Central memory CD8-positive, alpha-beta T cell (primary cell): ENCODE measurements around the gene SMIM22.
A peak's percentile ranks its signal among the peaks of the same experiment; 100 is the strongest.

Experiments
- ATAC-seq: fragments of 150-1000 bp; cut with Tn5 transposase; replicated peaks from 2 replicates; pipeline ENCODE4 v1.10.0; 2022; ENCODE audit warnings: mild to moderate bottlenecking, moderate FRiP score, moderate number of reproducible peaks; ENCODE audit not compliant: poor library complexity, severe bottlenecking; ENCODE audit errors: extremely low read depth
- DNase-seq, 2 donors: peaks; one replicate each; pipeline ENCODE4 v3.0.0; 2021; ENCODE audit warnings: low spot score in 2 of 2
- H3K27ac Mint-ChIP-seq: one replicate; pipeline ENCODE4 v1.8.0; 2022; ENCODE audit warnings: low read depth, mild to moderate bottlenecking, moderate library complexity, mixed read lengths
- H3K27me3 Mint-ChIP-seq: one replicate; pipeline ENCODE4 v1.8.0; 2022; ENCODE audit warnings: mixed read lengths
- H3K36me3 Mint-ChIP-seq: one replicate; pipeline ENCODE4 v1.8.0; 2022; ENCODE audit warnings: mild to moderate bottlenecking, moderate library complexity, mixed read lengths; ENCODE audit not compliant: insufficient read depth
- H3K4me1 Mint-ChIP-seq: one replicate; pipeline ENCODE4 v1.8.0; 2022; ENCODE audit warnings: mixed read lengths
- H3K4me3 Mint-ChIP-seq: one replicate; pipeline ENCODE4 v1.8.0; 2022; ENCODE audit warnings: mild to moderate bottlenecking, moderate library complexity, mixed read lengths
- H3K9me3 Mint-ChIP-seq: one replicate; pipeline ENCODE4 v1.8.0; 2022; ENCODE audit warnings: mixed read lengths

Gene SMIM22

DNA sequence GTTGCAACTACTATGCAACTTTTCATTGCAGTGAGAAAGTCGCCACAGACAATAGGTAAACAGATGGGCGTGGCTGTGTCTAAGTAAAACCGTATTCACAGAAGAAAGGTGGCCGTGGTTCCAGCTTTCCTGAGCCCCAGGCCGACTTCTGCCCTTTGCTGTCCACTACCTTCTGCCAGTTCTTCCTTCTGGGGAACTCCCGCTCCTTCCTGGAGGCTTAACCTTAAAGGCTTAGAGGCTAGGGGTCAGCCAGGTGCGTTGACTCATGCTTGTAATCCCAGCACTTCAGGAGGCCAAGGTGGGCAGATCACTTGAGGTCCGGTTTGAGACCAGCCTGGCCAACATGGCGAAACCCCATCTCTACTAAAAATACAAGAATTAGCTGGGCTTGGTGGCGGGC lies 4.9 kb upstream of the SMIM22 start:
- Mint-ChIP-seq H3K9me3 (no peaks in the 10 kb centered on the region), H3K4me1 (no peaks in the 10 kb centered on the region)
- no peak for ATAC-seq

DNA sequence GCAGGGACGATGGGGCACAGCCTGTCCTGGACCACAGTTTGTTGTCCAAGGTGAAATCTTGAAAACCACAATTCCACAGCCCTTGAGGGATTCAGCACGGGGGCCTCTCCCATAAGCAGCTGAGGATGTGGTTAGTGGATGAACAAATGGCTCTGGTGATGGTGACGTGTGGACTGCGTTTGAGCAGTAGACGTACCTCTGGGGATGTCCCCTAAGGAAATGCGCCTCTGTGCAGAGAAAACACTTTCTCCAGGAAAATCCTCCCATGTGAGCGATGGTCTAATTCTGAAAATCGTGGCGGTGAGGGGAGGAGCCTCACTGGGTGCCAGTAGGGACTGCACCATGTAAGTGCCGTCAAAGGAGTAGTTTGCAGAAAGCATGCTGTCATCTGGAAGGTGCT lies 4.3 kb upstream of the SMIM22 start:
- no peak for DNase-seq
- Mint-ChIP-seq H3K4me1 (no peaks in the 10 kb centered on the region), H3K27me3 (no peaks in the 10 kb centered on the region), H3K9me3 (no peaks in the 10 kb centered on the region), H3K36me3 (no peaks in the 10 kb centered on the region), H3K4me3 (no peak overlapping the region), H3K27ac (no peak overlapping the region)
- ATAC-seq = no peak

More for the DNA sequence above, 4.9 kb upstream of the SMIM22 start:
- Mint-ChIP-seq H3K27ac (no peak overlapping the region), H3K36me3 (no peaks in the 10 kb centered on the region), H3K4me3 (no peak overlapping the region), H3K27me3 (no peaks in the 10 kb centered on the region)
- DNase-seq = no peak

DNA sequence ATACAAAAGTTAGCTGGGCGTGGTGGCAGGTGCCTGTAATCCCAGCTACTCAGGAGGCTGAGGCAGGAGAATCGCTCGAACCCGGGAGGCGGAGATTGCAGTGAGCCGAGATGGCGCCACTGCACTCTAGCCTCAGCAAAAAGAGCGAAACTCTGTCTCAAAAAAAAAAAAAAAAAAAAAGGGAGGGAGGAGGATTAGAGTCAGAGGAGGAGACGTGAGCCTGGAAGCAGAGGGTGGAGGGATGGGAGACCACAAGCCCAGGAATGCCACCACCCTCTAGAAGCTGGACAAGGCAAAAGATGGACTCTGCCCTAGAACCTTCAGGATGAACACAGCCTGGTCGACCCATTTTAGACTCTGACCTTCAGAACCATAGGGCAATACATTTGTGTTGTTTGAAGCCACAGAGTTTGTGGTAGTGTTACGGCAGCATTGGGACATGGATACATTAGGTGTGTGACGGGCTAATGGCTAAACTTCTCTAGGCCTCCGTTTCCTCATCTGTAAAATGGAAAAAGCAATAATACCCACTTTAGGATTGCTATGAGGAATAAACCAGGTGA lies 2.1 kb upstream of the SMIM22 start:
- no peaks in the 10 kb centered on the region for H3K27me3 Mint-ChIP-seq
- H3K4me1 Mint-ChIP-seq = no peaks in the 10 kb centered on the region
- H3K9me3 Mint-ChIP-seq = no peaks in the 10 kb centered on the region
- DNase-seq (no peak), ATAC-seq (no peak)
- no peak overlapping the region for H3K27ac Mint-ChIP-seq
- H3K4me3 Mint-ChIP-seq = no peak overlapping the region
- H3K36me3 Mint-ChIP-seq = no peaks in the 10 kb centered on the region

DNA sequence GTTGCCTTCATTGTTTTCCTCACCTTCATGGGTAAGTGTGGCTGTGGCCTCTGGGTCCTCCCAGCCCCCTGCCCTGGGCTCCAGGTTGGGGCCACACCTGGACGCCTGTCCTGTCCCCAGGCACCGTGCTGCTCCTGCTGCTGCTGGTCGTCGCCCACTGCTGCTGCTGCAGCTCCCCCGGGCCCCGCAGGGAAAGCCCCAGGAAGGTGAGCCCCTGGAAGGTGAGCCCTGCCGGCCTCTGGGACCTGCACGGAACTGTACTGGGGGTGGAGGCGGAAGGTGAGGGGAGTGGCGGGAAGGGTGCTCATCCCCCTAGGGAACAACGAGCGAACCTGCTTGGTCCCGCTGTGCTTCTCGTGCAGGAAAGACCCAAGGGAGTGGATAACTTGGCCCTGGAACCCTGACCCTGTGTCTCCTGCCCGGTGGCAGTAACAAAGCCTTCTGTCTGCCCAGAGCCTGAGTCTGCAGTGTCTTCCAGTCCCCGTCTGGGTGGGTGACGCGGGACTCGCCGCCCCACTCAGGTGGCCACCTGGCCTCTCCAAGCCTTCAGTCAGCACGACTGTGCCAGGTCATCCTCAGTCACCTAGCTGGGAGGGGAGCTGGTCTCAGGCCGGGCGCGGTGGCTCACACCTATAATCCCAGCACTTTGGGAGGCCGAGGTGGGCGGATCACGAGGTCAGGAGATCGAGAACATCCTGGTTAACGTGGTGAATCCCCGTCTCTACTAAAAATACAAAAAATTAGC lies 831 bp downstream of the SMIM22 start:
- no peak for DNase-seq
- no peaks in the 10 kb centered on the region for H3K27me3 Mint-ChIP-seq
- H3K27ac Mint-ChIP-seq = no peak overlapping the region
- H3K4me1 Mint-ChIP-seq = no peaks in the 10 kb centered on the region
- H3K4me3 Mint-ChIP-seq = no peak overlapping the region
- peaks cover 2% of the 10 kb centered on the region for H3K36me3 Mint-ChIP-seq
- ATAC-seq = no peak
- H3K9me3 Mint-ChIP-seq = no peaks in the 10 kb centered on the region

DNA sequence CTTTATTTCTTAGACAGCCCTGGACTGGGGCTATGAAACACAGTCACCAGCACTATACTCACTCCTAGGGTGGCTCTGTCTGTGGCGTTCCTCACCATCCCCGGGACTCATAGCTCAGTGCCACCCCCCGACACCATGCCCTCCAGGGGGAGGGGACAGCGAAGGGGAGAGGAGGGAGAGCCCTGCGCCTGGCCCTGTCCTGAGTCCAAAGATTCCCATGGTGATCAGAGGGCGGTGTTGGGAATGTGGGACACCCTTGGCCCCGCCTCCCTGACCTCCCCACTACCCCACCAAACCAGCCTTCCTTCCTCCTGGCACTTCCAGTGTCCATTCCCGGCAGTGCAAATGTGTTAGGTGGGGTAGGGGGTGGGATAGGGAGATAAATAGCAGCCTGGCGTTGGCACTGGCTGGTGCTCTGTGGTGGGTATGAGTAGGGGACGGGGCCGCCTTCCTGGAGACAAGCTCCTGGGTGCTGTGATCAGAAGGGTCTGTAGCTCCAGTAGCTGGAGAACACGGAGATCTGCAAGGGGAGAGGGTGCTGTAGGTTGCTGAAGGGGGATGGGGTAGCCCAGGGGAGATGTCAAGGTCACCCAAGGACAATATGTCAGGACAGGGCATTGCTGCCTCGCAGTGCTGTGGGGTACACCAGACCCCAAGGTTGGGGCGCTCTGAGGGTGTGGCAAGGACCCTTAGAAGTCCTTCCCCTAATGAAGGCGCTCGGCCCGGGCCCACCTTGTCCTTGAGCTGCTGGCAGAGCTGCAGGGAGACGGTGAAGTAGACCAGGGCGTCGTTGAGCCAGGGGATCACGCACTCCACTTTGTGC lies 2.0 kb downstream of the SMIM22 start:
- DNase-seq = no peak
- Mint-ChIP-seq H3K36me3 (peaks cover 2% of the 10 kb centered on the region), H3K4me3 (no peak overlapping the region), H3K4me1 (peaks cover 6% of the 10 kb centered on the region), H3K27ac (no peak overlapping the region), H3K9me3 (no peaks in the 10 kb centered on the region), H3K27me3 (no peaks in the 10 kb centered on the region)
- ATAC-seq = no peak

DNA sequence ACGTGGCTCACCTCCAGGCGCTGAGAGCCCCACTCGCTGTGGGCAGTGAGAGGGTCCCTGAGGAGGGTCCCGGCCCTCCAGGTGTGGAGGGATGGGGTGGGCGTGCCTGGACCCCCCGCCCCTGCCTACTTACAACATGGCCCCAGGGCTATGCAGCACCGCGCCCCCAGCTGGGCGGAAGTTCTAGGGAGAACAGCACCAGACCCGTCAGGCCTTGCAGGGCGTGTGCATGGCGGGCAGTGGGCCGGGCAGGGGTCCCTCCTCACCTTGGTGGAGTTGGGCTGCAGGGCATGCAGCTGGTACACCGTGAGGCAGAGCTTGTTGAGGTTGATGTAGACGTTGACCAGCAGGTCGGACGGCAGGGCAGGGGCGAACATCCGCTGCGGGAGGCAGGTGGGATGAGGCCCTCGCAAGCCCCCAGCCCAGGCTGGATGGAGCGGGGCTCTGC lies 2.7 kb downstream of the SMIM22 start:
- DNase-seq = no peak
- no peaks in the 10 kb centered on the region for H3K9me3 Mint-ChIP-seq
- peaks cover 2% of the 10 kb centered on the region for H3K36me3 Mint-ChIP-seq
- no peaks in the 10 kb centered on the region for H3K27me3 Mint-ChIP-seq
- ATAC-seq = no peak
- H3K4me3 Mint-ChIP-seq = no peak overlapping the region
- no peak overlapping the region for H3K27ac Mint-ChIP-seq
- H3K4me1 Mint-ChIP-seq = peaks cover 6% of the 10 kb centered on the region

DNA sequence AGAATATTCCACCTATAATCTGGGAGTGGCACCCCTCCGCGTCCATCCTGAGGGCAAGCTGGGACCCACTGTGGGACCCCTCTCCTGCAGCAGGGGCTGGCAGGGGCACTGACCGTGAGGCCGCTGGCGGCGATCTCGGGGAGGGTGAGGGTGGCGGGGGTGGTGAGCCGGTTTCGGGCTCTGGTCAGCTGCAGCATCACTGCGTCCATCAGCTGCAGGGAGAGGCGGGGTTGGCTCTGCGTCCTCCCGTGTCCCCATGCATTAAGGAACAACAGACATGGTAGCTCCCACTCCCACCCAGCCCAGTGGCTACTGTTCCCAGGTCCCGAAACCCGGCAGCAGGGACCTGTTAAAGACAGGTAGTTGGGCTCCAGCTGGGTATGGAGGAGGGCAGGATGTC lies 3.3 kb downstream of the SMIM22 start:
- Mint-ChIP-seq H3K9me3 (no peaks in the 10 kb centered on the region), H3K36me3 (peaks cover 2% of the 10 kb centered on the region), H3K4me3 (no peak overlapping the region), H3K27ac (no peak overlapping the region), H3K27me3 (no peaks in the 10 kb centered on the region), H3K4me1 (peaks cover 6% of the 10 kb centered on the region)
- DNase-seq (no peak), ATAC-seq (no peak)

DNA sequence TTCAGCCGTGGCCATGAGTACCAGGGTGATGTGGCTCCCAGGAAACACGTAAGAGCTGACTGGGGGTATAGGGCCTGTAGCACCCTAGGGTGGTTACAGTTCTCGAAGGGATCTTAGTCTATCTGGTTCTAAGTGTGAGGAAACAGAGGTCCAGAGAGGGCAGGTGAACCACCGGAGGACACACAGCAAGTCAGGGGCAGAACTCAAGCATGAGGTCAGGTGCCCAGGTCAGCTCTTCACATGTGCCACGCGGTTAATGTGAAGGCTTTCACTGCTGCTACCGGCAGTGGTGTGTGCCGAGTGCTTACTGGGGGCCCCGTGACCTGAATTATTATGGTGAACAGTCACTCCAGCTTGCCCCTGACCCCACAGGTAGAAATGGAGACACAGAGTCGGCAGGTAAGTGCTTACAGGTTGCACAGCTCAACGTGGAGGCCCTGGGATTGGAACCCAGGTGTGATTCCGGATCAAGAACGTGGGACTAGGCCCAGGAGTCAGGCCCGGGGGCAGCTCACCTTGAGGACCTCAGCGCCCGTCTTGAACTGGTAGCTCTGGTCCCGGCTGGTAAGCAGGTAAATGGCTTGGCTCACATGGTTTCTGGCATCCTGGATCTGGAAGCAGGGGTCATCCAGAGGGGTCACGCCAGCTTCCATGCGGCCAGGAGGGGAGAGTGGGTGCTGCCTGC lies 4.1 kb downstream of the SMIM22 start:
- DNase-seq (no peak), ATAC-seq (no peak)
- H3K36me3 Mint-ChIP-seq = peaks cover 2% of the 10 kb centered on the region
- no peak overlapping the region for H3K4me3 Mint-ChIP-seq
- H3K4me1 Mint-ChIP-seq = peaks cover 12% of the 10 kb centered on the region
- H3K9me3 Mint-ChIP-seq = no peaks in the 10 kb centered on the region
- no peaks in the 10 kb centered on the region for H3K27me3 Mint-ChIP-seq
- no peak overlapping the region for H3K27ac Mint-ChIP-seq

DNA sequence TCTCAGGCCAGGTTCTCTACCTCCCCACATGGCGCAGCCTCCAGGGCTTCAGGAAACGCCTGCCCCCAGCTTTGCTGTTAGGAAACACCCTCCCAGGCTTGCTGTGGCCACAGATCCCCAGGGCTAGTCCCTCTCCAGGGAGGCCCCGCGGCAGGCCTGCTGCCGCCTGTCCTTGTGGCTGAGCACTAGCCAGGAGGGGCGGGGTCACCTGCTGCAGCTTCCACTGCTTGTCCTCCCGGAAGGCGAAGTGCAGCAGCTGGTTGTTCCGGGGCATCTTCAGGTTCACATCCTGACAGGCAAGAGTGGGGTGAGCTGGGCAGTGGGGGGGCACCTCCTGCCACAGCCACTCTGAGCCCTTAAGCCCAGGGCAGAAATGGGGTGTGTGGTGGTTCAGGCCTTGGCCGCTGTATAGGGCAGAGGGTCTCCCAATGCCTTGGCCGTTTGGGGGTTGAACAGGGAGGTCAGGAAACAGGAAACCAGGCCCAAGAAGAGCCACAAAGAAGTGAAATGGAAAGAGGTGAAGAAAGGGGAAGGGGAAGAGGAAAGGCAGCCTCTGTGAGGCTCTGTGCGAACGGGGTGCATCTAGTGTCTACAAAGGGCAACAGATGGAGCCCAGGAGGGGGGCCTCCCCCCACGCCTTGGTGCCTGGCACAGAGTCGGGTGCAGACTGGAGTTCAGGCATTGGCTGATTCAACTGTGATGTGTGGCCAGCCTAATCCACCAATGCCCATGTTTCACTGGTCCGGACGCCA lies 5.3 kb downstream of the SMIM22 start:
- DNase-seq (no peak), ATAC-seq (no peak)
- Mint-ChIP-seq H3K4me3 (peak overlapping the region; percentile 59), H3K36me3 (peaks cover 4% of the 10 kb centered on the region), H3K27ac (no peak overlapping the region), H3K9me3 (no peaks in the 10 kb centered on the region), H3K4me1 (peaks cover 12% of the 10 kb centered on the region), H3K27me3 (no peaks in the 10 kb centered on the region)

DNA sequence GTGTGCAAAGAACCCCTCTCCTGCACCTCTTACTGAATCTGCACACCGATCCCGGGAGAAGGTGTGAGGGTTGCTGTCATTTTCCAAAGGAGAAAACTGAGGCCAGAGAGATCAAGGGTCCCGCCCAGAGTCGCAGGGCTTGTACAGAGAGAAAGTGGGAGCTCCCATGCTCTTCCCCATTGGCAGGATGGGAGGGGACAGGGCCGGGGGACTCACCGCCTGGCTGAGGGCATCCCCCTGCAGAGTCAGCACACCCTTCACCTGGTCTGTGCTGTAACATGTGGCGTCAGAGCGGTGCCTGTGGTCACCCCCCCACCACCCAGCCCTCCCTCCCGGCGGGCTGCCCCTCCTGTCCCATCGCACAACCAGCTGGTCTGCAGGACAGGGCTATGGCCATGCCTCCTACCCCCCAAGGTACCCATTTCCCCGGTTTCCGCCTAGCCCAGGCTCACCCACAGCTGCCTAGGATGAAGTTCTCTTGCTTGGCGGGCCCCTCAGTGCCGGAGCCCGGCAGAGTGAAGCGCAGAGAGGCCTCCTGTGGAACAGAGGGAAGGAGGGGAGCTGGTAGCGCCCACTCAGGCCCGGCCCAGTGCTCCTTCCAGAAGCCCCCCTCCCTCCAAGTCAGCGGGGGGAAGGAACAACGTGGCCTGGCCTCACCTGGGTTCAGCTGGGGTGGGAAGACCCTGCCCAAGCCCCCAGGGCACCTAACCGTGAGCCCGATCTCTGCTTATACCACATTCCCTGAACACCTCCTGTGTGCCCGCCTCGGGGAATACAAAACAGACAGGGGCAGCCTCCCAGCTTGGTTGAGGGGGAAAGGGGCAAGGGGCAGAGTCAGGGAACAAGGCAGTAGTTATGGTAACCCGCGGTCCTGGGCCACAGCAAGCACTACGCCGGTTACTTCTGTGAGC lies 6.1 kb downstream of the SMIM22 start:
- Mint-ChIP-seq H3K4me1 (peaks cover 12% of the 10 kb centered on the region), H3K9me3 (no peaks in the 10 kb centered on the region), H3K36me3 (peaks cover 6% of the 10 kb centered on the region), H3K27me3 (no peaks in the 10 kb centered on the region), H3K4me3 (peak overlapping the region; percentile 87), H3K27ac (peak overlapping the region; percentile 68)
- DNase-seq (no peak), ATAC-seq (no peak)

DNA sequence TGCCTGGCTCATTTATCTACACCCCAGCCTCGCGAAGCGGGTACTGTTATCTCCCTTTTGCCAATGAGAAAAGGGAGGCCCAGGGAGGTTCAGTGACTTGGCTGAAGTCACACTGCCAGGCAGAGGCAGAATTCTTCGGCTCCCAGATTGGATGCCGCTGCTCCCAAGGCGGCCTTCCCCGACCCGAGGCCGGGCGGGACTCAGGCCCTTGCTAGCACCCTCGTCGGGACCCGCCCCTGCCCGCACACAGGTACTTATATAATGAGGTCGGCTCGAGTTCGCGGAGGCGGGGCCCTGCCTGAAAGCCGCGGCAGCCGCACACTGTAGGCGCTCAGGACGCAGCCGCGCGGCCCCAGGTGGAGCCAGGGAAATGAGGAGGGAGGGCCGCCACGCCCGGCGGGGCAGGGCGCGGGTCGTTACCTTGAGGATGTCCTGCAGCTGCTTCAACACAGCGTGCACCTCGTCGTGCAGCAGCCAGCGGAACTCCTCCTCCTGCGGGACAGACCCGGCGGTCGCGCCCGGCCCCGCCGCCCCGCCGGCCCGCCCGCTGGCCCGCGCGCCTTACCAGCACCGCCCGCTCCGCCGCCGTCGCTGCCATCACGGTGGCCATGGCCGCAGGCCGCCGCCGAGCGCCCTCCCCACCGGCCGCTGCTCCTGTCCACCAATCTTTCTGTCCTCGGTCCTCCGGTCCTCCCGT lies 6.9 kb downstream of the SMIM22 start, which contains the start of gene ROGDI:
ROGDI (minus strand) TSS at position 672 of the 697 bp plus-strand sequence; CDS start at position 610, 62 bp downstream.
- DNase-seq = peak; percentile 58 to 64
- Mint-ChIP-seq H3K27me3 (no peaks in the 10 kb centered on the region), H3K36me3 (peaks cover 8% of the 10 kb centered on the region), H3K4me3 (peak within 1 kb of the TSS; percentile 87), H3K4me1 (peaks cover 12% of the 10 kb centered on the region), H3K9me3 (no peaks in the 10 kb centered on the region), H3K27ac (peak within 1 kb of the TSS; percentile 68)
- ATAC-seq = peak; percentile 73
